GM06990 (cell line): ENCODE measurements around the gene PTPMT1.

Experiments
- DNase-seq: peaks from one replicate; pipeline ENCODE4 v3.0.0-alpha.2; 2011; ENCODE audit not compliant: insufficient read length; ENCODE audit errors: extremely low read depth
- H3K27me3 ChIP-seq: replicated peaks from 2 replicates; pipeline ENCODE4 v1.6.0; 2011; ENCODE audit warnings: low read length; ENCODE audit not compliant: control insufficient read depth, insufficient read depth
- H3K36me3 ChIP-seq: 2 replicates; pipeline ENCODE4 v1.5.1; 2011; ENCODE audit warnings: low read length; ENCODE audit not compliant: control insufficient read depth, insufficient read depth
- H3K4me3 ChIP-seq: replicated peaks from 2 replicates; pipeline ENCODE4 v1.5.1; 2011; ENCODE audit warnings: low read depth, mild to moderate bottlenecking, control low read depth, low read length
- TF ChIP-seq, protein P1 (sequence below): IDR thresholded peaks from 2 replicates; pipeline ENCODE4 v1.5.1; 2011; ENCODE audit warnings: low read length, control low read depth, mild to moderate bottlenecking, inconsistent platforms; ENCODE audit not compliant: insufficient read depth, poor library complexity, severe bottlenecking

The PTPMT1 gene, protein sequence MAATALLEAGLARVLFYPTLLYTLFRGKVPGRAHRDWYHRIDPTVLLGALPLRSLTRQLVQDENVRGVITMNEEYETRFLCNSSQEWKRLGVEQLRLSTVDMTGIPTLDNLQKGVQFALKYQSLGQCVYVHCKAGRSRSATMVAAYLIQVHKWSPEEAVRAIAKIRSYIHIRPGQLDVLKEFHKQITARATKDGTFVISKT

DNA sequence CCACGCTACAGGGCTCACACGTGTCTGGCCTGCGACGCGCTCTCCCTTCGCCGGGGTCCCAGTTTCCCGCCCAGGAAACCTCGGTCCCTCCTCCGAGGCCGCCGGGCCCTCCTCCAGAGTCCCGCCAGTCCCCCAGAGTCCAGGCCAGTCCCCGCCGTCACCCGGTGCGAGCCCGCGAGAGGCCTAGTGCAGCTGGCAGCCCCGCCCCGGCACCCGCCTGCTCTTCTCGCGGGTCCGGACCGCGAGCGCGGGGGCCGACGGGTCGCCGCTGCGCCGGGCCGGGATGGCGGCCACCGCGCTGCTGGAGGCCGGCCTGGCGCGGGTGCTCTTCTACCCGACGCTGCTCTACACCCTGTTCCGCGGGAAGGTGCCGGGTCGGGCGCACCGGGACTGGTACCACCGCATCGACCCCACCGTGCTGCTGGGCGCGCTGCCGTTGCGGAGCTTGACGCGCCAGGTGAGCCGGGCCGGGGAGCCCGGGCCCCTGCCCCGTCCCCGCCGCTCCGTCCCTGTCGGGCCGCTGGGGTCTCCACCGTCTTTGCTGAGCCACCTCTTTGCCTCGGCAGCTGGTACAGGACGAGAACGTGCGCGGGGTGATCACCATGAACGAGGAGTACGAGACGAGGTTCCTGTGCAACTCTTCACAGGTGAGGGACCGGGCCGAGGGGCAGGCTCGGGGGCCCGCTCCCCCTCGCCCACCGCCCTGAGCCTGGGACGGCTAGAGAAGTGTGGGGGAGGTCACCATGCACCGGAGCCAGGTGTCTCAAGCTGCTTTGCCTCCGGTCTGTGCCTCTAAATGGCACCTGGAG is at the start of gene PTPMT1:
TSS of gene PTPMT1 (plus strand) at position 260 of the 809 bp plus-strand sequence. CDS start at position 284, 24 bp downstream.
- DNase-seq, result peak; percentile 87
- TF ChIP-seq, protein P1, sequence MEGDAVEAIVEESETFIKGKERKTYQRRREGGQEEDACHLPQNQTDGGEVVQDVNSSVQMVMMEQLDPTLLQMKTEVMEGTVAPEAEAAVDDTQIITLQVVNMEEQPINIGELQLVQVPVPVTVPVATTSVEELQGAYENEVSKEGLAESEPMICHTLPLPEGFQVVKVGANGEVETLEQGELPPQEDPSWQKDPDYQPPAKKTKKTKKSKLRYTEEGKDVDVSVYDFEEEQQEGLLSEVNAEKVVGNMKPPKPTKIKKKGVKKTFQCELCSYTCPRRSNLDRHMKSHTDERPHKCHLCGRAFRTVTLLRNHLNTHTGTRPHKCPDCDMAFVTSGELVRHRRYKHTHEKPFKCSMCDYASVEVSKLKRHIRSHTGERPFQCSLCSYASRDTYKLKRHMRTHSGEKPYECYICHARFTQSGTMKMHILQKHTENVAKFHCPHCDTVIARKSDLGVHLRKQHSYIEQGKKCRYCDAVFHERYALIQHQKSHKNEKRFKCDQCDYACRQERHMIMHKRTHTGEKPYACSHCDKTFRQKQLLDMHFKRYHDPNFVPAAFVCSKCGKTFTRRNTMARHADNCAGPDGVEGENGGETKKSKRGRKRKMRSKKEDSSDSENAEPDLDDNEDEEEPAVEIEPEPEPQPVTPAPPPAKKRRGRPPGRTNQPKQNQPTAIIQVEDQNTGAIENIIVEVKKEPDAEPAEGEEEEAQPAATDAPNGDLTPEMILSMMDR, result no peak
- Histone ChIP-seq H3K36me3 (peaks cover 5% of the 10 kb centered on the region), H3K4me3 (peak within 1 kb of the TSS; percentile 97), H3K27me3 (no peaks in the 10 kb centered on the region)

DNA sequence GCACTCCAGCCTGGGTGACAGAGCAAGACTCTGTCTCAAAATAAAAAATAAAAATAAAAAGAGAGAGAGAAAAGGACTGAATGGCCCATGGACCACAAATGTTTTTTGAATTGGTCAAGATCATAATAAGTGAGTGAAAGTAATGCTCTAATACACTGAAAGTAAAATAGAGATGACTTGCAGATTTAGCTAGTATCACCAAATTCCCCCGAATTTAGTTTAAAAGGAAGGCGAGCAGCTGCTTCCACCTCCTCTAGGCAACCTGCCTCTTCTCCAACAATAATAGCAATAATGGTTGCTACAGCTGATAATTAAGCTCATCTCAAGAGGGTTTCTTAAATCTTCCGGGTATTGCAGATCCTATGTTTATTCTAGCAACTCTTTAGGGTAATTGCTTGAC is 49.2 kb upstream of the PTPMT1 start:
- DNase-seq, result no peak

DNA sequence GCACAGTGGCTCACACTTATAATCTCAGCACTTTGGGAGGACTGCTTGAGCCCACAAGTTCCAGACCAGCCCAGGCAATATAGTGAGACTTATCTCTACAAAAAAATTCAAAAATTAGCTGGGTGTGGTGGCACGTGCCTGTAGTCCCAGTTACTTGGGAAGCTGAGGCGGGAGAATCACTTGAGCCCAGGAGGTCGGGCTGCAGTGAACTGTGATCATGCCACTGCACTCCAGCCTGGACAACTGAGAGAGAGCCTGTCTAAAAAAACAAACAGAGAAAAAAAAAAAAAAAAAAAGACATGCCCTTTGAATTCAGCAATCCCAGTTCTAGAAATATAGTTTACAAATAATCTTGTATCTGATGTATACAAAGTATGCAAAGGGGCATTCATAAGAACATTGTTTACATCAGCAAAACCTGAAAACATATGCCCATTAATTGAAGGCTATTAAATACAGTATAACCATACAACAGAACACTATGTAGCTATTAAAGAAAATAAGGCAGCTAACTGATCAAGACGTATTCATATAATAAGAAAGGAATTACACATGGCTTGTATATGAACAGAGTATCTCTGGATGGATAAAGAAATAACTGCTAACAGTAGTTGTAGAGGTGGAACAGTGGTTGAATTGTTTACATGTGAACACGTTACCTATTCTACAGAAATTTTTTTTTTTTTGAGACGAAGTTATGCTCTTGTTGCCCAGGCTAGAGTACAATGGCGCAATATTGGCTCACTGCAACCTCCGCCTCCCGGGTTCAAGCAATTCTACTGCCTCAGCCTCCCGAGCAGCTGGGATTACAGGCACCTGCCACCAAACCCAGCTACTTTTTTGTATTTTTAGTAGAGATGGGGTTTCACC is 48.2 kb upstream of the PTPMT1 start:
- Histone ChIP-seq H3K27me3 (no peaks in the 10 kb centered on the region), H3K36me3 (no peaks in the 10 kb centered on the region), H3K4me3 (no peak overlapping the region)
- TF ChIP-seq, protein P1, result no peak
- DNase-seq, result no peak

More for the DNA sequence above, 49.2 kb upstream of the PTPMT1 start:
- Histone ChIP-seq H3K36me3 (no peaks in the 10 kb centered on the region), H3K4me3 (no peak overlapping the region), H3K27me3 (no peaks in the 10 kb centered on the region)
- TF ChIP-seq, protein P1, result no peak

DNA sequence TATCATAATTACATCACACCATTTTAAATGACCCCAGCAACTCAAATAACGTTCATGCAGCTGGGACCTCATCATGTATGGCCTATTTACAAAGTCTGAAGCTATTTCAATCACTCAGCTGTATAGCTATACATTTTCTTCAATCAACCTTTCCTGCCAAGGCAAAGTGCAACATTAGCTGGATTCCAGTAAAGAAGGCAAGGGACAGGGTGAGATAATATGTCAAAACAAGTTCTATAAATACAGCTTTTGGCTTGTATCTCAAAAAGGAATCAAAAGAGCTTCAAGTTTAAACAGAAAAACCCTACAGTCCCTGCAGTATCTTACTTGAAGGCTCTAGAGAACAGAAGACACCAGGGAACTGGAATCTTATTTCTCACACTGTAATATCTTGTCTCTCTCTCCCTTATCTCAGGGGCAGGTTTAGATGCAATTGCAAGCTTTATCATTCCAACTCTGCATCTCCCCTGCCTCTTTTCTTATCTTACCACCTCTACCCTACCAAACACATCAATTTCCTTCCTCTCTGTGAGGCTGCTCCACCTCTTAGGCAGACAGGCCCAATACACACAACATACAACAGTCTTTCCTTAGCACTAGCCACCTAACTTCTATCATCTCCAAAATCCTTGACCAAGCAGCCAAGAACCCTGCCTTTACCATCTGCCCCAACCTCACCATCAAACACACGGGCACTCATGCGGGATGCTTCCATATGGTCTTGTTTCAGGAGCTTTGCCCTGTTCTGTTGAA is 47.0 kb upstream of the PTPMT1 start:
- H3K4me3 ChIP-seq, result no peak overlapping the region

More for the DNA sequence above, 47.0 kb upstream of the PTPMT1 start:
- no peaks in the 10 kb centered on the region for H3K36me3 ChIP-seq
- DNase-seq, result no peak
- TF ChIP-seq, protein P1, result no peak
- H3K27me3 ChIP-seq, result no peaks in the 10 kb centered on the region
